Cerebellar nuclear complex (tissue), 1 donor: Measurements from ENCODE around the gene RNF44.

Experiments
- DNase-seq, 2 experiments: peaks; one replicate each; lab custom pipeline; 2025; lab: John Stamatoyannopoulos, UW

The RNF44 gene

GRCh38 chr5:176536902-176537553, at the start of gene RNF44:
RNF44 (minus strand) TSS chr5:176537402; CDS start chr5:176532472, 4,930 bp downstream.
- peak; percentile 88 to 97 for DNase-seq

GRCh38 chr5:176583076-176583475, 45.9 kb upstream of the RNF44 start:
- no peak for DNase-seq

GRCh38 chr5:176581361-176581760, 44.2 kb upstream of the RNF44 start:
- no peak for DNase-seq

GRCh38 chr5:176579323-176579722, 42.1 kb upstream of the RNF44 start:
- no peak for DNase-seq

GRCh38 chr5:176578391-176578808, 41.2 kb upstream of the RNF44 start:
- peak in 1 of 2 experiments; percentile 40 for DNase-seq

GRCh38 chr5:176577312-176578176, 40.3 kb upstream of the RNF44 start:
- no peak for DNase-seq

GRCh38 chr5:176575488-176576422, 38.6 kb upstream of the RNF44 start:
- no peak for DNase-seq

GRCh38 chr5:176575066-176575465, 37.9 kb upstream of the RNF44 start:
- no peak for DNase-seq

GRCh38 chr5:176574297-176574591, 37.0 kb upstream of the RNF44 start:
- DNase-seq = no peak

- peak in 1 of 2 experiments; percentile 25 for DNase-seq
Observed at GRCh38 chr5:176573564-176574296, 36.5 kb upstream of the RNF44 start.

- no peak for DNase-seq
Observed at GRCh38 chr5:176570044-176570443, 32.8 kb upstream of the RNF44 start.

- no peak for DNase-seq
Observed at GRCh38 chr5:176568657-176569056, 31.5 kb upstream of the RNF44 start.

- DNase-seq = no peak
Observed at GRCh38 chr5:176565760-176566288, 28.6 kb upstream of the RNF44 start.

GRCh38 chr5:176564002-176564401, 26.8 kb upstream of the RNF44 start:
- no peak for DNase-seq

GRCh38 chr5:176562189-176562588, 25.0 kb upstream of the RNF44 start:
- no peak for DNase-seq

GRCh38 chr5:176561259-176561658, 24.1 kb upstream of the RNF44 start:
- no peak for DNase-seq

- DNase-seq = no peak
Observed at GRCh38 chr5:176560364-176560763, 23.2 kb upstream of the RNF44 start.

- no peak for DNase-seq
Observed at GRCh38 chr5:176559683-176560082, 22.5 kb upstream of the RNF44 start.

- DNase-seq = no peak
Observed at GRCh38 chr5:176557846-176558245, 20.6 kb upstream of the RNF44 start.

- DNase-seq = no peak
Observed at GRCh38 chr5:176553260-176554085, 16.3 kb upstream of the RNF44 start.
